Frontal cortex (tissue), 4 donors: ENCODE data around the gene KIAA2012. TPM values are rescaled to one million over a fixed set of nuclear protein-coding genes. Genes with fewer than 3 reads are reported as not detected.
A peak's percentile ranks its signal among the peaks of the same experiment; 100 is the strongest.
"Not testable (repeated sequence)": the region's sequence is repeated elsewhere in the genome, so short reads cannot be mapped to it uniquely, and the experiment has no call there.

Source experiments
- DNase-seq, 2 donors: peaks; one replicate each; pipeline ENCODE4 v3.0.0; 2012; ENCODE audit warnings: low spot score in 2 of 2
- FAIRE-seq: peaks from 2 replicates; lab custom pipeline; 2012; peaks lifted over from hg19 to GRCh38; lab: Jason Lieb, UNC
- small RNA-seq: library from RNA; depleted of rRNA; stranded (forward); fragments of <200 nt; gene quantifications from one replicate; pipeline ENCODE3, GENCODE V24; 2014
- total RNA-seq: library from RNA; depleted of rRNA; stranded (reverse); fragments of >200 nt; gene quantifications from one replicate; pipeline ENCODE4 v1.2.3, GENCODE V29; 2014
- donor health status: control.
- donor health status: control.
- donor health status: control.

Gene KIAA2012
- total RNA-seq, 1 donor from 2014 or later, result 0.82 TPM

GRCh38 chr2:202237787-202238233 lies 164.8 kb downstream of the KIAA2012 start:
- DNase-seq (peak; percentile 32 to 40), FAIRE-seq (no peak)

GRCh38 chr2:202238234-202239197 lies 165.5 kb downstream of the KIAA2012 start, which contains the start of gene SUMO1:
Gene SUMO1, minus strand, starts transcription at chr2:202238597. Its CDS starts 146 bp downstream, at chr2:202238451.
- FAIRE-seq, result no peak
- DNase-seq, result peak; percentile 79 to 88

DNA sequence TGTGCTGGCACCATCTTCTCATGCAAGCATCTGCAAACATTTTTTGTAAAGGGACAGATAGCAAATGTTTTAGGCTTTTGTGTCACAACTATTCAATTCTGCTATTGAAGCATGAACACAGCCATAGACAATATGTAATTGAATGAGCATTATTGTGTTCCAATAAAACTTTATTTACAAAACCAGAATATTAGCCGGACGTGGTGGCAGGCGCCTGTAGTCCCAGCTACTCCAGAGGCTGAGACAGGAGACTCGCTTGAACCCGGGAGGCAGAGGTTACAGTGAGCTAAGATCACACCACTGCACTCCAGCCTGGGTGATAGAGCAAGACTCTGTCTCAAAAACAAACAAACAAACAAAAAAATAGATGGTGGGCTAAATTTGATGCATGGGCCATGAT lies 174.7 kb downstream of the KIAA2012 start:
- not testable (repeated sequence) for FAIRE-seq, DNase-seq

- FAIRE-seq, result no peak
These were observed 176.6 kb downstream of the KIAA2012 start for GRCh38 chr2:202249521-202250253.

DNA sequence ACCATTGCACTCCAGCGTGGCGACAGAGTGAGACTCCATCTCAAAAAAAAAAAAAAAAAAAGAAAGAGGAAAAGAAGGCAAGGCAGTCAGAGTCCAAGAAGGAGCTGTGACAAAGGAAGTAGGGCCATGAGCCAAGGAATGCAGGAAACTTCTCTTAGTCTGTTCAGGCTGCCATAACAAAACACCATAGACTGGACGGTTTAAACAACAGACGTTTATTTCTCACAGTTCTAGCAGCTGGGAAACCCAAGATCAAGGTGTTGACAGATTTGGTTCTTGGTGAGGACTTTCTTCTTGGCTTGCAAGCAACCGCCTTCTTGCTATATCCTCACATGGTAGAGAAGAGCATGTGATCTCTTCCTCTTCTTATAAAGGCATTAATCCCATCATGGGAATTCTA lies 178.4 kb downstream of the KIAA2012 start:
- FAIRE-seq (no peak), DNase-seq (no peak)

More at GRCh38 chr2:202249521-202250253, 176.6 kb downstream of the KIAA2012 start:
- no peak for DNase-seq

Small RNAs within 50 kb of the gene (small RNA-seq; reads per million reads assigned to genes)
- not detected for gene AC079354.2

Other genes starting within 250 kb of the KIAA2012 start
- gene FZD7, start 39.4 kb upstream of the KIAA2012 start, total RNA-seq, result 15.5 TPM
- gene SUMO1, start 165.3 kb downstream of the KIAA2012 start, total RNA-seq, result 177 TPM
- gene NOP58, start 192.5 kb downstream of the KIAA2012 start, total RNA-seq, result 48.5 TPM